Uterus (tissue), 2 donors: ENCODE data around the gene CHORDC1.

Source experiments
- POLR2A ChIP-seq, 2 donors: fragments of 450-650 bp; IDR thresholded peaks; one replicate each; pipeline ENCODE4 v1.6.1; 2016; ENCODE audit warnings: antibody characterized with exemption in 2 of 2, mild to moderate bottlenecking in 1 of 2, moderate library complexity in 1 of 2
- TF ChIP-seq, protein P1 (sequence below), 4 experiments: fragments of 200-600 bp in 2 of 4; fragments of 450-650 bp in 2 of 4; sonication (generic) in 2 of 4; IDR thresholded peaks; one replicate each; pipeline ENCODE4 v1.5.1; 2016 to 2019; ENCODE audit warnings: antibody characterized with exemption in 4 of 4, mild to moderate bottlenecking in 2 of 4, moderate library complexity in 1 of 4

DNA sequence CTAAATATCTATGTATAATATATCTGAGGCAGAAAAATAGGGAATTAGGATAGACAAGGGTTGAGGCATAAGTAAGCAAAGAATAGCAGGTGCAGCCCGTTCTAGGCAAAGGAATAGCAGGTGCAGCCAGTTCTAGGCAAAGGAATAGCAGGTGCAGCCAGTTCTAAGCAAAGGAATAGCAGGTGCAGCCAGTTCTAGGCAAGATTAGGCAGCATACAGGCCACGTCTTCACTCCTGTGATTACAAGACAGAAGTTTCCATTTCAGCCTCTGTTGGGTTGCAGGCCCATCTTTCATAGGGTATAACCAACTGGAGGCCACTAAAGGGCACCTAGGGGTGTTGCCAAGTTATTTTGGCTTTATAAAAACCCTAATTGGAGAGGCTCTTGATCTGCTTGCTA is 28.8 kb upstream of the CHORDC1 start:
- TF ChIP-seq, protein P1, sequence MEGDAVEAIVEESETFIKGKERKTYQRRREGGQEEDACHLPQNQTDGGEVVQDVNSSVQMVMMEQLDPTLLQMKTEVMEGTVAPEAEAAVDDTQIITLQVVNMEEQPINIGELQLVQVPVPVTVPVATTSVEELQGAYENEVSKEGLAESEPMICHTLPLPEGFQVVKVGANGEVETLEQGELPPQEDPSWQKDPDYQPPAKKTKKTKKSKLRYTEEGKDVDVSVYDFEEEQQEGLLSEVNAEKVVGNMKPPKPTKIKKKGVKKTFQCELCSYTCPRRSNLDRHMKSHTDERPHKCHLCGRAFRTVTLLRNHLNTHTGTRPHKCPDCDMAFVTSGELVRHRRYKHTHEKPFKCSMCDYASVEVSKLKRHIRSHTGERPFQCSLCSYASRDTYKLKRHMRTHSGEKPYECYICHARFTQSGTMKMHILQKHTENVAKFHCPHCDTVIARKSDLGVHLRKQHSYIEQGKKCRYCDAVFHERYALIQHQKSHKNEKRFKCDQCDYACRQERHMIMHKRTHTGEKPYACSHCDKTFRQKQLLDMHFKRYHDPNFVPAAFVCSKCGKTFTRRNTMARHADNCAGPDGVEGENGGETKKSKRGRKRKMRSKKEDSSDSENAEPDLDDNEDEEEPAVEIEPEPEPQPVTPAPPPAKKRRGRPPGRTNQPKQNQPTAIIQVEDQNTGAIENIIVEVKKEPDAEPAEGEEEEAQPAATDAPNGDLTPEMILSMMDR (IDR thresholded peaks at IDR 0.05), result no peak
- TF ChIP-seq POLR2A (IDR thresholded peaks at IDR 0.05), result no peak
